Fibroblast of villous mesenchyme (primary cell): ENCODE measurements around the gene TATDN3. TPM values are rescaled to one million over a fixed set of nuclear protein-coding genes. Genes with fewer than 3 reads are reported as not detected.
"Not testable (repeated sequence)": the region's sequence is repeated elsewhere in the genome, so short reads cannot be mapped to it uniquely, and the experiment has no call there.

Experiments used
- DNase-seq: peaks from one replicate; pipeline ENCODE4 v3.0.0-alpha.2; 2010; ENCODE audit warnings: low read depth
- H3K4me3 ChIP-seq: 2 replicates; pipeline ENCODE4 v1.5.1; 2011; ENCODE audit warnings: low read depth, mild to moderate bottlenecking, low read length
- total RNA-seq: library from RNA; depleted of rRNA; stranded (reverse); fragments of >200 nt; gene quantifications from 2 replicates; pipeline ENCODE4 v1.2.3, GENCODE V29; 2012
- TF ChIP-seq, protein P1 (sequence below): IDR thresholded peaks from 2 replicates; pipeline ENCODE4 v1.5.1; 2012; ENCODE audit warnings: low read depth, mild to moderate bottlenecking, low read length; ENCODE audit not compliant: insufficient read depth

Gene TATDN3
- total RNA-seq, 1 donor = 15.5 TPM

DNA sequence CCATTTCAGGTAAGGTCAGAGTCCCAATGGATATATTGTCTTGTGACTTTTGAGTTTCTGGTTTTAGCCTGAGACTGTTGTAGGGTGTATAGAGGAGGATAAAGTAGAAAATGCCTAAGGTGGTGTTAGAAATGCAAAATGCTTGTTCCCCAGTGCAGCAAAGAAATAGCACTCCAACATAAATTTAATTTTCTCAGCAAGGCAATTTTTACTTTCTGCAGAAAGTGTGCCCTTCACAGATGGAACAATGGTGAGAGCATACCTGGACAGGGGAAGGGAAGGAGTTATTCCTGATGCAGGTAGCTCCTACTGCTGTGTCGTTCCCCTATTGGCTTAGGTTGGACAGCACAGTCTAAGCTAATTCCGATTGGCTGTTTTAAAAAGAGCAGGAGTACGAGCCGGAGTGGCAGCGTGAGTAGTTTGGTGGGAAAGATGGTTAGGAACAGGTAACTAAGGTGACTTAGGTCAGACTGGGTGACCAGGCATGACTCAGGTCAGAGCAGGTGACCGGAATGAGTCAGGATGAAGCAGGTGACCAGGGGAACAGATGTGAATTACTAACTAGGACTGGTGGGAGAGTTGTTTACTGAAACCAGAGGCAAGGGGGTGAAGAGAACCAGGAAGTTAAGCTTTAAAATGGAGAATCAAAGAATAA, 34.2 kb downstream of the TATDN3 start:
- H3K4me3 ChIP-seq = no peak overlapping the region
- no peak for DNase-seq
- TF ChIP-seq, protein P1, sequence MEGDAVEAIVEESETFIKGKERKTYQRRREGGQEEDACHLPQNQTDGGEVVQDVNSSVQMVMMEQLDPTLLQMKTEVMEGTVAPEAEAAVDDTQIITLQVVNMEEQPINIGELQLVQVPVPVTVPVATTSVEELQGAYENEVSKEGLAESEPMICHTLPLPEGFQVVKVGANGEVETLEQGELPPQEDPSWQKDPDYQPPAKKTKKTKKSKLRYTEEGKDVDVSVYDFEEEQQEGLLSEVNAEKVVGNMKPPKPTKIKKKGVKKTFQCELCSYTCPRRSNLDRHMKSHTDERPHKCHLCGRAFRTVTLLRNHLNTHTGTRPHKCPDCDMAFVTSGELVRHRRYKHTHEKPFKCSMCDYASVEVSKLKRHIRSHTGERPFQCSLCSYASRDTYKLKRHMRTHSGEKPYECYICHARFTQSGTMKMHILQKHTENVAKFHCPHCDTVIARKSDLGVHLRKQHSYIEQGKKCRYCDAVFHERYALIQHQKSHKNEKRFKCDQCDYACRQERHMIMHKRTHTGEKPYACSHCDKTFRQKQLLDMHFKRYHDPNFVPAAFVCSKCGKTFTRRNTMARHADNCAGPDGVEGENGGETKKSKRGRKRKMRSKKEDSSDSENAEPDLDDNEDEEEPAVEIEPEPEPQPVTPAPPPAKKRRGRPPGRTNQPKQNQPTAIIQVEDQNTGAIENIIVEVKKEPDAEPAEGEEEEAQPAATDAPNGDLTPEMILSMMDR = no peak

DNA sequence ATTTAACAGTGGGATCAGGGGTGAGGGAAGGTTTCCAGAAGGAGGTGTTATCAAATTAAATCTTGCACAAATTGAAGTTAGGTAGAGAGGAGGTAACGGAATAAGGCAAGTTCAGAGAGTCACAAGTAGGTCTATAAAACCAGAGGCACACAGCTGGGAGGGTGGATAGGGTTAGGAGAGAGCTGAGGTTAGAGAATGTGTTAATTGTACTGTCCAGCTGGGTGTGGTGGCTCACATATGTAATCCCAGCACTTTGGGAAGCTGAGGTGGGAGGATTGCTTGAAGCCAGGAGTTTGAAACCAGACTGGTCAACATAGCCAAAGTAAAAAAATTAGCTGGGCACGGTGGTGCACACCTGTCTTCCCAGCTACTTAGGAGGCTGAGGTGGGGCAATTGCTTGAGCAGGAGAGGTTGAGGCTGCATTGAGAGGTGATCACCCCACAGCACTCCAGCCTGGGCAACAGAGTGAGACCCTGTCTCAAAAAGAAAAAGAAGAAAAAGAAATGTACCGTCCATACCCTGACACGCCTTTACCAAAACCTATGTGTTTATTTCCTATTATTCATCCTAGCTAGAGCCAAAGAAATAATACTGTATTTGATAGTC, 35.6 kb downstream of the TATDN3 start:
- TF ChIP-seq, protein P1 = no peak
- no peak overlapping the region for H3K4me3 ChIP-seq
- DNase-seq = no peak

DNA sequence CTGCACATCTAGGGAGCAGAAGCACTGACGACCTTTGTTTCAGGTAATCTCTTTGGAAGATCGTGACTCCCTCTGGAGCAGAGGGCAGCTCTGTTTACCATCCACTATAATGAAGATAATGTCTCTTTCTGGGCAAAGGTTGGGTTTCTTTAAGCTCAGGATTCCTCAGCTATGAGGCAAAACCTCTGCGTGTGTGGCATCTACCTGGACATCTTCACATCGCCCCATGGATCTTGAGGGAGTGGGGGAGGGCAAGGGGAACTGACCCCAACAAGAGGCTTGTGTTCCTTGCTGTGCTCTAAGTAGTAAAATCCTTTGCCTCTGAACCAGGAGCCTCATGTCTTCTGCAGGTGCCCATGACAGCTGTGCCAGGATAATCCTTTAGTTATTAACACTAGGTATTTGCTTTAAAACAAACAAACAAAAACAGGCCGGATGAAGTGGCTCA, 36.2 kb downstream of the TATDN3 start:
- TF ChIP-seq, protein P1 = no peak
- no peak overlapping the region for H3K4me3 ChIP-seq
- DNase-seq = no peak

DNA sequence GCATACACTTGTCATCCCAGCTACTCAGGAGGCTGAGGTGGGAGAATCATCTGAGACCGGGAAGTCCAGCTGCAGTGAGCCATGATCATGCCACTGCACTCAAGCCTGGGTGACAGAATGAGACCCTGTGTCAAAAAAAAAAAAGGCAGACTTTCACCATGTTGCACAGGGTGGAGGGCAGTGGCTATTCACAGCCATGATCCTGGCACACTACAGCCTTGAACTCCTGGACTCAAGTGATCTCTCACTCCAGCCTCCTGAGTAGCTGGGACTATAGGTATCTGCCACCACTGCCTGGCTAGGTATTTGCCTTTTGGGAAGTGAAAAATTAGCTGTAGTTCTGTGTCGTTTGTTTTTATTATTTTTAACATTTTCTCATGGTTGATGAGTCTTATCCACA, 36.7 kb downstream of the TATDN3 start:
- no peak for DNase-seq
- TF ChIP-seq, protein P1 = no peak
- no peak overlapping the region for H3K4me3 ChIP-seq

DNA sequence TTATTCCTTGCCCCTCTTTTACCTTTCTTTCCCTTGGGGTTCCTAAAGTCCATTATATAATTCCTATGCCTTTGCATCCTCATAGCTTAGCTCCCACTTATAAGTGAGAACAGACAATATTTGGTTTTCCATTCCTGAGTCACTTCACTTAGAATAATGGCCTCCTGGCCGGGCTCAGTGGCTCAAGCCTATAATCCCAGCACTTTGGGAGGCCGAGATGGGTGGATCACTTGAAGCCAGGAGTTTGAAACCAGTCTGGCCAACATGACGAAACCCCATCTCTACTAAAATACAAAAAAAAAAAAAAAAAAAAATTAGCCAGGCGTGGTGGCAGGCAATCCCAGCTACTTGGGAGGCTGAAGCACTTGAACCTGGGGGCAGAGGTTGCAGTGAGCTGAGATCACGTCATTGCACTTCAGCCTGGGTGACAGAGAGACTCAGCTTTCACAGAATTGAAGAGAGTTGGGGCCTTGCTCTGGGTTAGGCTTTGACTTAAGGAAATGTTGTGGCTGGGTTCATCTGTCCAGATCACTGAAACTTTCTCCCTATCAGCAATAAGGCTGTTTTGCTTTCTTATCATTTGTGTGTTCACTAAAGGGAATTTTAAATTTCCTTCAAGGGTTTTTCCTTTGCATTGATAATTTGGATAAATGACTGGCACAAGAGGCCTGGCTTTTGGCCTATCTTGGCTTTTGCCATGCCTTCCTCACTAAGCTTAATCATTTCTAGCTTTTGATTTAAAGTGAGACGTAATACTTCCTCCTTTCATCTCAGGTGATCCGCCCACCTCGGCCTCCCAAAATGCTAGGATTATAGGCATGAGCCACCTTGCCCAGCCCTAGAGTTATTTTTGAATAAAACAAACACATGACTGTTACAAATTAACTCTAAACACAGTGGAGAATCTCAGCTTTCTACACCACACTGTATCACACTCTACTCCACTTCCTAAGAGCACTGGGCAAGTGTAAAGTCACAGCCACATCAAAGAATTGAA, 41.8 kb downstream of the TATDN3 start:
- not testable (repeated sequence) for DNase-seq, H3K4me3 ChIP-seq

DNA sequence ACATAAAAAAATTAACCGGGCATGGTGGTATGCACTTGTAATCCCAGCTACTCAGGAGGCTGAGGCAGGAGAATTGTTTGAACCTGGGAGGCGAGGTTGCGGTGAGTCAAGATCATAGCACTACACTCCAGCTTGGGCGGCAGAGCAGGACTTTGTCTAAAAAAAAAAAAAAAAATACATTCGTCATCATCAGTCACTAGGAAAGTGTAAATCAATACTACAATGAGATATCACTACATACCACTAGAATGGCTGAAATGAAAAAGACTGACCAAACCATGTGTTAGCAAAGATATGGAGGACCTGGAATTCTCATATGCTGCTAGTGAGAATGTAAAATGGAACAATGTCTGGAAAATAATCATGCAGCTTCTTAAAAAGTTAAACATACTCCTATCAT, 46.5 kb downstream of the TATDN3 start:
- TF ChIP-seq, protein P1 = no peak
- H3K4me3 ChIP-seq = no peak overlapping the region
- DNase-seq = no peak

DNA sequence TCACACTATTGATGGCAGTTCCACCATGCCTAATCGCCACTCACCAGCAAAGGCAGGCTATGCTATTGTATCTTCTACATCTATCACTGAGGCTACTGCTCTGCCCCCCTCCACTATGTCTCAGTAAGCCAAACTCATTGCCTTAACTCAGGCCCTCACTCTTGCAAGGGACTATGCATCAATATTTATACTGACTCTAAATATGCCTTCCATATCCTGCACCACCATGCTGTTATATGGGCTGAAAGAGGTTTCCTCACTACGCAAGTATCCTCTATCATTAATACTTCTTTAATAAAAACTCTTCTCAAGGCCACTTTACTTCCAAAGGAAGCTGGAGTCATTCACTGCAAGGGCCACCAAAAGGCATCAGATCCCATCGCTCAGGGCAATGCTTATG, 52.8 kb downstream of the TATDN3 start:
- not testable (repeated sequence) for DNase-seq, H3K4me3 ChIP-seq
